Smooth muscle cell (in vitro differentiated cells): ENCODE data around the gene CROCC. TPM values are rescaled to one million over a fixed set of nuclear protein-coding genes. Genes with fewer than 3 reads are reported as not detected.
"Not testable (repeated sequence)": the region's sequence is repeated elsewhere in the genome, so short reads cannot be mapped to it uniquely, and the experiment has no call there.

Experiments
- DNase-seq: peaks from one replicate; lab custom pipeline; 2025; ENCODE audit not compliant: unreplicated experiment; lab: John Stamatoyannopoulos, UW
- H2AFZ ChIP-seq: fragments of 200-600 bp; sonication (generic); 2 replicates; pipeline ENCODE4 v1.6.0; 2016; ENCODE audit warnings: antibody characterized with exemption, low read depth, mild to moderate bottlenecking
- H3F3A ChIP-seq: fragments of 200-600 bp; sonication (generic); 2 replicates; pipeline ENCODE4 v1.6.0; 2017; ENCODE audit warnings: antibody characterized with exemption, low read depth
- H3K27ac ChIP-seq: fragments of 200-600 bp; sonication (generic); 2 replicates; pipeline ENCODE4 v1.5.1; 2016; ENCODE audit warnings: low read depth, mild to moderate bottlenecking
- H3K27me3 ChIP-seq: fragments of 200-600 bp; sonication (generic); 2 replicates; pipeline ENCODE4 v1.6.1; 2016; ENCODE audit warnings: low read depth, mild to moderate bottlenecking
- H3K36me3 ChIP-seq: fragments of 200-600 bp; sonication (generic); 2 replicates; pipeline ENCODE4 v1.5.1; 2016; ENCODE audit warnings: low read depth
- H3K4me1 ChIP-seq: fragments of 200-600 bp; sonication (generic); 2 replicates; pipeline ENCODE4 v1.5.1; 2016; ENCODE audit warnings: low read depth
- H3K4me2 ChIP-seq: fragments of 200-600 bp; sonication (generic); 2 replicates; pipeline ENCODE4 v1.6.0; 2016; ENCODE audit warnings: mild to moderate bottlenecking
- H3K4me3 ChIP-seq: fragments of 200-600 bp; sonication (generic); 2 replicates; pipeline ENCODE4 v1.5.1; 2016; ENCODE audit warnings: mild to moderate bottlenecking
- H3K79me2 ChIP-seq: fragments of 200-600 bp; sonication (generic); 2 replicates; pipeline ENCODE4 v1.6.0; 2016; ENCODE audit warnings: low read depth, mild to moderate bottlenecking
- H3K9ac ChIP-seq: fragments of 200-600 bp; sonication (generic); 2 replicates; pipeline ENCODE4 v1.6.0; 2016; ENCODE audit warnings: low read depth
- H3K9me3 ChIP-seq: fragments of 200-600 bp; sonication (generic); replicated peaks from 2 replicates; pipeline ENCODE4 v1.5.1; 2016; ENCODE audit warnings: low read depth
- H4K20me1 ChIP-seq: fragments of 200-600 bp; sonication (generic); 2 replicates; pipeline ENCODE4 v1.6.0; 2016; ENCODE audit warnings: low read depth
- WGBS: methylation state at CpG from one replicate; pipeline ENCODE4 v1.1.7; 2016; ENCODE audit warnings: low lambda C conversion rate; 5-methylcytosine and 5-hydroxymethylcytosine counted together
- polyA plus RNA-seq: library from polyadenylated mRNA; unstranded; fragments of >200 nt; fragmentation: Nextera tagmentation; extraction: Ambion mirVana; gene quantifications from 2 replicates; pipeline ENCODE4 v1.2.1, GENCODE V29; 2016
- total RNA-seq: library from RNA; depleted of rRNA; stranded (reverse); fragments of >200 nt; gene quantifications from 2 replicates; pipeline ENCODE4 v1.2.3, GENCODE V29; 2014
- TF ChIP-seq, protein P1 (sequence below): fragments of 200-600 bp; sonication (generic); IDR thresholded peaks from 2 replicates; pipeline ENCODE4 v1.5.1; 2017; ENCODE audit warnings: borderline replicate concordance, mild to moderate bottlenecking, antibody characterized with exemption; ENCODE audit not compliant: insufficient read depth, poor library complexity, severe bottlenecking

Gene CROCC
- total and polyA plus RNA-seq, 2 experiments from 2014 or later: 19.7 to 24.0 TPM

DNA sequence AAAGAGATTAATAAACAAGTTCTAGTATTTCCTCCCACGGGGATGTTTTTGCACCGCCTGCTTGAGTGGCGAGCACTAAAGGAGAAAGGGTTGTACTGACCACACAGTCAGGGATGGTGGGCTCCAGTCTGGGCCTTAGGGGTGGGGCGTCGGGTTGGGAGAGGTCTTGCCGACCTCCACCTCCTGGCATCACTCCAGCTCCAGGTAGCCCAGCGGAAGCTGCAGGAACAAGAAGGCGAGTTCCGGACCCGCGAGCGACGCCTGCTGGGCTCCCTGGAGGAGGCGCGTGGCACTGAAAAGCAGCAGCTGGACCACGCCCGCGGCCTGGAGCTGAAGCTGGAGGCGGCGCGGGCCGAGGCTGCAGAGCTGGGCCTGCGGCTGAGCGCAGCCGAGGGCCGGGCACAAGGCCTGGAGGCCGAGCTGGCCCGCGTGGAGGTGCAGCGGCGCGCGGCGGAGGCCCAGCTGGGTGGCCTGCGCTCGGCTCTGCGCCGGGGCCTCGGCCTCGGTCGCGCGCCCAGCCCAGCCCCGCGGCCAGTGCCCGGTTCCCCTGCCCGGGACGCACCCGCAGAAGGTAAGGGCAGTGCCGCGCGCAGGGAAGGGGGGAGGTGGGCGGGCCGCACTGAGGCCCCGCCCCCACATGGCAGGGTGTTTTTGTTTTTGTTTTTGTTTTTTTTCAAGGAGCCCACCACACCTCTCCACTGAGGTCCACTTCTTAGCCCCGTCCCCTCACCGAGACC, 39.0 kb downstream of the CROCC start:
- Histone ChIP-seq H3F3A (no peaks in the 10 kb centered on the region), H3K4me1 (no peaks in the 10 kb centered on the region), H2AFZ (no peak overlapping the region), H3K36me3 (no peaks in the 10 kb centered on the region), H3K9me3 (no peaks in the 10 kb centered on the region), H3K27me3 (no peaks in the 10 kb centered on the region), H3K9ac (no peak overlapping the region), H3K4me3 (peak overlapping the region; percentile 48), H4K20me1 (no peaks in the 10 kb centered on the region), H3K27ac (no peak overlapping the region), H3K79me2 (no peaks in the 10 kb centered on the region), H3K4me2 (peak overlapping the region; percentile 58)
- peak; percentile 44 for DNase-seq
- TF ChIP-seq, protein P1, sequence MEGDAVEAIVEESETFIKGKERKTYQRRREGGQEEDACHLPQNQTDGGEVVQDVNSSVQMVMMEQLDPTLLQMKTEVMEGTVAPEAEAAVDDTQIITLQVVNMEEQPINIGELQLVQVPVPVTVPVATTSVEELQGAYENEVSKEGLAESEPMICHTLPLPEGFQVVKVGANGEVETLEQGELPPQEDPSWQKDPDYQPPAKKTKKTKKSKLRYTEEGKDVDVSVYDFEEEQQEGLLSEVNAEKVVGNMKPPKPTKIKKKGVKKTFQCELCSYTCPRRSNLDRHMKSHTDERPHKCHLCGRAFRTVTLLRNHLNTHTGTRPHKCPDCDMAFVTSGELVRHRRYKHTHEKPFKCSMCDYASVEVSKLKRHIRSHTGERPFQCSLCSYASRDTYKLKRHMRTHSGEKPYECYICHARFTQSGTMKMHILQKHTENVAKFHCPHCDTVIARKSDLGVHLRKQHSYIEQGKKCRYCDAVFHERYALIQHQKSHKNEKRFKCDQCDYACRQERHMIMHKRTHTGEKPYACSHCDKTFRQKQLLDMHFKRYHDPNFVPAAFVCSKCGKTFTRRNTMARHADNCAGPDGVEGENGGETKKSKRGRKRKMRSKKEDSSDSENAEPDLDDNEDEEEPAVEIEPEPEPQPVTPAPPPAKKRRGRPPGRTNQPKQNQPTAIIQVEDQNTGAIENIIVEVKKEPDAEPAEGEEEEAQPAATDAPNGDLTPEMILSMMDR: peak; percentile 81
- WGBS: 13% methylated on average over 32 of the region's 57 CpGs

DNA sequence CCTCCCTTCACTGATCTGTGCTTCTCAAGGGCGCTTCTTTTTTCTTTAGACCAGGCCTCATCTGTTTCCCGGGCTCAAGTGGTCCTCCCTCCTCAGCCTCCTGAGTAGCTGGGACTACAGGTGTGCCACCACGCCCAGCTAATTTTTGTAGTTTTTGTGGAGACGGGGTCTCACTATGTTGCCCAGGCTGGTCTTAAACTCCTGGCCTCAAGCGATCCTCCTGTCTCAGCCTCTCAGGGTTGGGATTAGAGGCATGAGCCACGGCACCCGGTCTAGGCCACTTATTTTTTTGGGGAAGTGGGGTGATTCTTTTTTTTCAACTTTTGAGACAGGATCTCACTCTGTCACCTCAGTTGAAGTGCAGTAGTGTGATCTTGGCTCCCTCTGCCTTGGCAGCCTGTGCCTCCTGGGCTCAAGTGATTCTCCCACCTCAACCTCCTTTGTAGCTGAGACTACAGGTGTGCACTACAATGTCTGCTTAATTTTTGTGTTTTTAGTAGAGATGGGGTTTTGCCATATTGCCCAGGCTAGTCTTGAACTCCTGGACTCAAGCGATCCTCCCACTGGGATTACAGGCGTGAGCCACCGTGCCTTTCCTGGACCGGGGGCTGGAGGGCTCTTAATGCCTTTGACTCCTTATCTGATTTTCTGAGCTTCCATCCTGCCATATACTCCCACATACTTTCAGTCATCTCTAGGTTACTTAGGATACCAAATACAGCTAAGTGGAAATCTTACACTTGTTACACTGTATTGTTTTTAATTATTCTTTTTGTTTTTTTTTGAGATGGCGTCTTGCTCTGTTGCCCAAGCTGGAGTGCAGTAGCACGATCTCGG, 39.8 kb downstream of the CROCC start:
- Histone ChIP-seq H3K9me3 (no peaks in the 10 kb centered on the region), H3K4me1 (no peaks in the 10 kb centered on the region), H3K27me3 (no peaks in the 10 kb centered on the region), H3K36me3 (no peaks in the 10 kb centered on the region), H3F3A (no peaks in the 10 kb centered on the region), H2AFZ (no peak overlapping the region), H3K79me2 (no peaks in the 10 kb centered on the region), H3K4me2 (peak overlapping the region; percentile 58), H4K20me1 (no peaks in the 10 kb centered on the region), H3K9ac (no peak overlapping the region), H3K27ac (no peak overlapping the region), H3K4me3 (peak overlapping the region; percentile 48)
- DNase-seq: no peak
- 81% methylated on average over 14 of the region's 14 CpGs for WGBS
- TF ChIP-seq, protein P1: no peak

DNA sequence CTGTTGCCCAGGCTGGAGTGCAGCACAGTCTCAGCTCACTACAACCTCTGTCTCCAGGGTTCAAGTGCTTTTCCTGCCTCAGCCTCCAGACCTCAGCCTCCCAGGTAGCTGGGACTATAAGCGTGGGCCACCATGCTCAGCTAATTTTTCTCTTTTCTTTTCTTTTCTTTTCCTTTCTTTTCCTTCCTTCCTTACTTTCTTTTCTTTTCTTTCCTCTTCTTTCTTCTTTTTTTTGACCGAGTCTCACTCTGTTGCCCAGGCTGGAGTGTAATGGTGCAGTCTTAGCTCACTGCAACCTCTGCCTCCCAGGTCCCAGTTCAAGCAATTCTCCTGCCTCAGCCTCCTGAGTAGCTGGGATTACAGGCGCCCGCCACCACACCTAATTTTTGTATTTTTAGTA, 42.4 kb downstream of the CROCC start:
- H3K9ac ChIP-seq, H3F3A ChIP-seq, H3K4me1 ChIP-seq, H3K27ac ChIP-seq, H3K79me2 ChIP-seq, H3K36me3 ChIP-seq, H3K4me3 ChIP-seq, DNase-seq, H3K4me2 ChIP-seq, H2AFZ ChIP-seq, H3K27me3 ChIP-seq, H4K20me1 ChIP-seq, H3K9me3 ChIP-seq: not testable (repeated sequence)
- WGBS: 100% methylated on average over 4 of the region's 4 CpGs

DNA sequence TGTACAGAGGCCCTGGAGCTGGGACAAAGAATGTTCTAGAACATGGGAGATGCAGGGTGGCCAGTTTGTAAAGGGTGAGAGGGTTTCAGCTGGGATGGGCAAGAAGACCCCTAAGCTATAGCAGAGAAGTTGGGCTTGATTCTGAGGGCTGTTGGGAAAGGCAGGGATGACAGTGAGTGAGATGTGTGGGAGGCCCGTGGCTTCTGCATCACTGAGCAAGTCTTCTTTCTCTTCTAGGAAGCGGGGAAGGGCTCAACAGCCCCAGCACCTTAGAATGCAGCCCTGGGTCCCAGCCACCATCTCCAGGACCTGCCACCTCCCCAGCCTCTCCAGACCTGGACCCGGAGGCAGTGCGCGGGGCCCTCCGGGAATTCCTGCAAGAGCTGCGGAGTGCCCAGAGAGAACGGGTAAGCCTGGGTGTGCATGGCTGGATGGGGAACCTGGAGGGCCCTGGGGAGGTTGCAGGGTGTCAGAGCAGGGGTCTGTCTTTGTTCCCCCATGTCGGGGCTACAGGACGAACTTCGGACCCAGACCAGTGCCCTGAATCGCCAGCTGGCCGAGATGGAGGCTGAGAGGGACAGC, 43.8 kb downstream of the CROCC start:
- H3K36me3 ChIP-seq: no peaks in the 10 kb centered on the region
- no peaks in the 10 kb centered on the region for H3K9me3 ChIP-seq
- no peak overlapping the region for H3K9ac ChIP-seq
- no peak overlapping the region for H3K27ac ChIP-seq
- H3F3A ChIP-seq: no peaks in the 10 kb centered on the region
- no peaks in the 10 kb centered on the region for H3K27me3 ChIP-seq
- H3K4me3 ChIP-seq: no peak overlapping the region
- TF ChIP-seq, protein P1: no peak
- DNase-seq: no peak
- no peaks in the 10 kb centered on the region for H4K20me1 ChIP-seq
- no peaks in the 10 kb centered on the region for H3K4me1 ChIP-seq
- 87% methylated on average over 13 of the region's 13 CpGs for WGBS
- no peak overlapping the region for H2AFZ ChIP-seq
- no peaks in the 10 kb centered on the region for H3K79me2 ChIP-seq
- H3K4me2 ChIP-seq: peak overlapping the region; percentile 36
